SHP77 (cell line): Measurements from ENCODE around the gene APBA1.
A peak's percentile ranks its signal among the peaks of the same experiment; 100 is the strongest.

Source experiments
- DNase-seq, 2 experiments: peaks; one replicate each; lab custom pipeline; 2025; lab: John Stamatoyannopoulos, UW

The APBA1 gene

DNA sequence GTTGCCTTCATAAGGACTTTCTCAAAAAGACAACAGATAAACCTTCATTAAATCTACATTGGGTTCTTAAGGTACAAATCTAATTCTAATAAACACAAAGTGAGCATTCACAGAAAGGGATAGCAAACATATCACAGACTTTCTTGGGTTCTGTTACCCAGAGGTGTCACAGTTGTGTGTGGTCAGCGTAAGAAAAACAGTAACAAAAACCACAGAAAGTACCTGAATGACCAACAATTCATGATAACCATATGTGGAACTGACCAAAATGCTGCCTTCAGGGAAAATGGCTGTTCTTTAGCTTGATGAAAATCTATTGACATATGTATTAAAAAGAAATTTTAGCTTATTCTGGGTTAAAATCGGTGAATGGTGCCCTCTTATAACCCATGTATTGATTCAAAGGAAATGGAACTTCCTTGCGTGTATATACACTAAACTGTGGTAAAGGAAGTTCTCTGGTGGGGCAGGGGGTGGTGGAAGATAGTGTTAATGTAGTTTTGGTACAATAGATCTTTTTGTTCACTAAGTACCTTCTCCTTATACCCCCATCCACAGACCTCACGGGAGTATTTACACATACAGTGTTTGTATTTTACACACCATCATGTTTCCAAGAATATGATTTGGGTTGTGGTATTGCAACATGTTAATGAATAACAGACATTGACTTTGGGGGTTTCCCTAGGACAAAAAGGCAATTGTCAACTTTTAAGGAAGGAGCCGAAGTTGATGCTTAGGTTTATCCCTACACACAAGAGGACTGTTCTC, 152.5 kb downstream of the APBA1 start:
- DNase-seq, result no peak

- no peak for DNase-seq
Measured at GRCh38 chr9:69516353-69517322, 155.5 kb downstream of the APBA1 start.

- no peak for DNase-seq
Measured at GRCh38 chr9:69515810-69516209, 156.4 kb downstream of the APBA1 start.

DNA sequence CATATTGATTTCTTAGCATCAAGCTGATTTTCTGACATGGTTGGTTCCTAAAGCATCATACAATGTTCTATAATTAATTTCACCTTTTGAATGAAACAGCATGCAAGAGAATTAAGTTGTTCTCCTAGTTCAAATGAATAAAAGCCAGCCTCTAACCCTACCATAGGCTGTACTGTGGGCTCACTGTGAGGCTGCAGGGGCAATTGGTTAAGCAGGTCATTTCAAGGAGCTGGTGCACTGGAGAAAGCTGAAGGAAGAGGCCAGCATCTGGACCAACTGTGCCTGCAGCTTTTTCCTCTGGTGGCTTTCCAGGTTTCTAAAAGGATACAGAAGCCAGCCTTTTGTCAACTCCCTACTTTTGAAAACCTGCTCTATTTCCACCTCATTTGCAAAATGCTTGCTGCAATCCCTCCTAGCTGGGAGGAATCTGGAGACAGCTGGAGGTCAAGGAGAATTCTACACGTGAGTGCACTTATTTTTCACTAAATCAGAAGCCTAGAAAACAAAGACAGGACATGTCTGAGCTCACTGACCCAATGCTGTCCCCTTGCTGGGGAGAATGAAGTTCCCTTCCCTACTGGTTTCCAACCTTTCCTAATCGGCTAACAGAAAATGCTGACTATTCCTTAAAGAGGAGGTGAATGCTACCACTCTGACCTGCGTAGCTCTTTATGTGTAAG, 158.9 kb downstream of the APBA1 start:
- DNase-seq, result no peak

- no peak for DNase-seq
Measured at GRCh38 chr9:69504058-69504457, 168.1 kb downstream of the APBA1 start.

GRCh38 chr9:69502671-69503301, 169.4 kb downstream of the APBA1 start:
- DNase-seq, result no peak

DNA sequence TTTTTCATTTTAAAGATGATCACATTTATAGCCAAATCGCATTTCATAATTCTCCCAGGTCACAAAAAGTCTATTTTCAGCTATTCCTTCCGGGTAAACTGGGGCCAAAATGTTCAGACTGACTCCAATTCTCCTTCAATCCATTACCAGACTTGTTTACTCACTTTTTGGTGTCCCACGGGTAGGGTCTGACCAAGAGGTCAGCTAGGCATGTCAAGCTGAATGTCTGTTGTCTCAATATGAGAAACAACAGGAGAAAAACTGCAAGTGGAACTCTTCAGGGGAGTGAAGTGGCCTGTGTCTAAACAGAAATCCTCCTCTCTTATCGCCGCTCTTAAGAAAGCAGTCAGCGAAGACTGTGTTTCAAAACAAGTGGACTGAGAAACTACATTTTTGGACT, 171.3 kb downstream of the APBA1 start:
- DNase-seq, result no peak

DNA sequence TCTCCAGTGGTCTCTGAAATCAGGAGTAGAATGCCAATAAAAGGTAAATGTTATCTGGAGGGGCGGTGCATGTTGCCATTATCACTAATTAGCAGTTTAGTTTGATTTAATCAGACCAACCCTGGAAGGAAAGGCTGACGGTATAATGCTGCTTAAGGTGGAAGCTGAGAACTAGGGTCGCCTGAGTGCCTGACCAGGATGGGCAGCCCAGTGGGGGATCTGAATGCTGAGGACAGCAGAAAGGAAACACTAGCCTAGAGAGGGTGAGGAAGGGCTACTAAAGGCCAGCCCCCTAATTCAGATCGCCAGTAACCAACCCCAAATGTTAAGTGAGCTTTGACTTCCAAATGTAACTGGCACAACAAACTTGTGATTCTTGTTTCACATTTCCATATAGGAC, 172.2 kb downstream of the APBA1 start:
- DNase-seq, result no peak

GRCh38 chr9:69499407-69499806, 172.8 kb downstream of the APBA1 start:
- no peak for DNase-seq

DNA sequence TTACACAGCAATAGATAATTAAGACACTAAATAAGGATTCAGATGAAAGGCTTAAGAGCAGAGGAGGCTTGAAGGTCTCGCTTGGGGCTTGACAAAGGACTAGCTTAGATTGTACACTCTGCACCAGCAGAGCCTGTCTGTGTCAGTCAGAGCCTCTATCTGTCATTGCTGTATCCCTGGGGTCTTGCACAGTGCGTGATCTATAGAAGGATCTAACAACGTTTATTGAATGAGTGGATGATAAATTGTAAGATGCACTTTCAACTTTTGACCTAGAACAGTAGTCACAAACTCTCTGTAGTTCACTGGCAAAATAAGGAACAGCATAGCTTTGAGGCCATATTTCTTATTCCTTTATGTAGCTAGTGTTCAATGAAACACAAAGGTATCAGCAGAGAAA, 173.7 kb downstream of the APBA1 start:
- DNase-seq, result no peak

- DNase-seq, result no peak
Measured at GRCh38 chr9:69497816-69498215, 174.4 kb downstream of the APBA1 start.

- DNase-seq, result no peak
Measured at GRCh38 chr9:69496846-69497450, 175.2 kb downstream of the APBA1 start.

DNA sequence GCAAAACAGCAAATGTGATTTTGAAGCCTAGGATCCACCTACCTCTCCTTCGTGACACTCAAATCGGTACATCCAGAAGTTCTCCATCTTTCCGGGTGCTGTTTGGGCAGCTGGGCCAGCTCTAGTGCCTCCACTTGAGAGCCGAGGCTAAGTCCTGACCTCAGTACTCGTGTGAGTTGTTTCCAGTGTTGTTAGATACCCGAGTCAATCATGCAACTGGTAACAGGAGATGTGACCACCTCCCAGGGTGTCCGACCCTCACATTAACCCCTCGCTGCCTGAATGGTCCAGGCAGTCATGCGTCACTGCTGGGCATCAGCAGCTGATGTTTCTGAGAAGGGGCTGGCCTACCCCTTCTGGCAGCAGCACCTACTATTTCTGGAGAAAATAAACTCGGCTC, 176.9 kb downstream of the APBA1 start:
- DNase-seq, result peak; percentile 54 to 81

GRCh38 chr9:69494763-69495162, 177.4 kb downstream of the APBA1 start:
- peak in 1 of 2 experiments; percentile 45 for DNase-seq

GRCh38 chr9:69494208-69494607, 178.0 kb downstream of the APBA1 start:
- peak in 1 of 2 experiments; percentile 34 for DNase-seq

GRCh38 chr9:69486498-69486897, 185.7 kb downstream of the APBA1 start:
- no peak for DNase-seq

DNA sequence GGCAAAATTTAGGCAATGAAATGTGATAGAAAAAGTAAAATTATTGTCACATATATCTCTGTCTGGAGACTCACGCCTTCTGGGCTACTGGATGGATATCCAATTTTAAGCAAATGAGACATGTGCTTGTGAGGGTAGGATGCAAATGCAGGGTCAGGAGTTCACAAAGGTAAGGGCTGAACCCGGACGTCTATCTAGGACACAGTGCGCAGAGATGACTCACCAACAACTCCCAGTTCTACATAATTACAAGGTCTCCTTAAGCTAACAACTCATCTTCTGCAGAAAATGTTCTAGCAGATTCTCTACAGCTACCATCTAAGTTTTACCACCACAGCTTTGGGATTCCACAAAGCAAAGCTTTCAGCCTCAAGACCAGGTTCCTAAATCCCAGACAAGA, 186.7 kb downstream of the APBA1 start:
- DNase-seq, result no peak

DNA sequence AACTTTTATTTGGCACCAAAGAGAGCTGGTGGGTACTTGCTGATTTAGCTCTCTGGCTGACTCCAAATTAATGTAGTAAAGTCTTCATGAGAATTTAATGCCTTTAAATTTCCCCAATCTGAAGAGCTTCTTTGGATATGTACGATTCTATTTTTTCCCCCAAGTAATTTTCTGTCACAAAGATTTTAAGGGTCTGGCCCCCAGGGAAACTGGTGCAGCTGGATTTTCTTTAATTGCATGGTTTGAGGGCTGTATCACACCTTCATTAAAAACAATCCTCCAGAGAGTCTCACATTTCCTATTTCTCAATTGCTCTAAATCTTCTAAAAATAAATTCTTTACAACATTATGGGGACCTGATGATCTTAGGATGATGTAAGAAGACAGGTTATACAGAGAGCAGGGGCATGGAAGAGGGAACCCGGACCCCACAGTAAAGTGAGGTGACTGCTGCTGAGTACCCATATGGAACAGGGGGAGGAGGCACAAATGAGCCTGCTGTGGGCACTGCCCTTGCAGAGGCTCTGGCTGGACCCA, 188.2 kb downstream of the APBA1 start:
- no peak for DNase-seq

- no peak for DNase-seq
Measured at GRCh38 chr9:69476797-69477196, 195.4 kb downstream of the APBA1 start.

GRCh38 chr9:69476016-69476415, 196.2 kb downstream of the APBA1 start:
- no peak for DNase-seq

DNA sequence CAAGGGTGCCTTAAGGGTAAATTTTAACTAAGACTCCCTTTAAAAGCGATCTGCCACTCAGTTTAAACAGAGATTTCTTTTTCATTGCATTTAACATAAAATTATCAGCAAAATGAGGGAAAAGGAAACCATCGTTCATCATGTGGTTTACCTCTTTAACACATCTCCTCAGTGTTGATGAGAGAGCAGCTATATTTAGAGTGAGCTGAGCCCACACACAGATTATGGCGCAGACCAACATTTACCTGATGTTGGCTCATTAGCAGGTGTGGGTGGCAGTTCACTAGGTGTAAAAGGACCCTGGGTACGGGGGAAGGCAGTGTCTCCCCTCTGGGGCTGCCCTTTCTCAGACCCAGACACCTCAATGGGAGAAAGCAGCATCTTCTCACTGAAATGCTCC, 197.3 kb downstream of the APBA1 start:
- no peak for DNase-seq
